K562 (cell line): ENCODE measurements around the gene A1CF. TPM values are rescaled to one million over a fixed set of nuclear protein-coding genes. Genes with fewer than 3 reads are reported as not detected.

ENCODE experiments used
- ATAC-seq: fragments of 200-7000 bp; cut with Tn5 transposase; 3 replicates; pipeline ENCODE4 v1.9.1; 2020; ENCODE audit warnings: moderate library complexity
- BruUV-seq: library from RNA; stranded (reverse); fragments of 400-500 nt; replicated peaks from 2 replicates; lab custom pipeline; 2021; lab: Mats Ljungman, UMichigan
- CTCF ChIA-PET: fragments of 300-600 bp; formaldehyde crosslinking; extraction: SDS; loops from one replicate; lab custom pipeline; 2021; ENCODE audit warnings: low intra/inter-chr PET ratio; lab: Yijun Ruan, JAX
- POLR2A ChIA-PET: fragments of 300-600, 350-650 bp; sonication (Branson Sonifier 250); formaldehyde crosslinking; extraction: SDS; loops from one replicate; lab custom pipeline; 2021; ENCODE audit warnings: antibody characterized with exemption, inconsistent platforms; lab: Yijun Ruan, JAX
- DNase-seq, 4 experiments: peaks; one replicate each; pipeline versions ENCODE4 v3.0.0 to v3.0.0-alpha.2; 2011 to 2018; ENCODE audit warnings: low spot score in 3 of 4, mixed read lengths in 3 of 4; ENCODE audit errors: extremely low read depth in 1 of 4
- FAIRE-seq: peaks from 2 replicates; lab custom pipeline; 2011; peaks lifted over from hg19 to GRCh38; lab: Jason Lieb, UNC
- H2AFZ ChIP-seq: 2 replicates; pipeline ENCODE4 v1.6.0; 2011; ENCODE audit warnings: low read depth, low read length, control low read depth, inconsistent platforms
- H3K27ac ChIP-seq: fragments of 200-600 bp; 3 replicates; pipeline ENCODE4 v1.8.0; 2011; ENCODE audit warnings: low read depth, mild to moderate bottlenecking, control low read depth, inconsistent platforms, low read length, moderate library complexity, mixed read lengths; ENCODE audit errors: extremely low read depth
- H3K27me3 ChIP-seq, 2 experiments: fragments of 300-600 bp in 1 of 2; 2 replicates in 1 of 2; 3 replicates in 1 of 2; pipeline versions ENCODE4 v1.6.0 to v1.8.0; 2011; ENCODE audit warnings: inconsistent platforms in 2 of 2, low read length in 2 of 2, mild to moderate bottlenecking in 1 of 2, mixed read lengths in 1 of 2, moderate library complexity in 1 of 2; ENCODE audit not compliant: control insufficient read depth in 2 of 2, insufficient read depth in 2 of 2
- H3K36me3 ChIP-seq: fragments of 300-600 bp; 3 replicates; pipeline ENCODE4 v1.8.0; 2011; ENCODE audit warnings: mild to moderate bottlenecking, low read length, inconsistent platforms; ENCODE audit not compliant: control insufficient read depth, insufficient read depth
- H3K4me1 ChIP-seq, 2 experiments: fragments of 200-600 bp in 1 of 2; replicated peaks in 1 of 2; 2 replicates in 1 of 2; 3 replicates in 1 of 2; pipeline versions ENCODE4 v1.5.1 to v1.8.0; 2011; ENCODE audit warnings: inconsistent platforms in 2 of 2, low read length in 2 of 2, mild to moderate bottlenecking in 1 of 2, mixed read lengths in 1 of 2, moderate library complexity in 1 of 2; ENCODE audit not compliant: control insufficient read depth in 2 of 2, insufficient read depth in 2 of 2
- H3K4me2 ChIP-seq: 2 replicates; pipeline ENCODE4 v1.6.1; 2011; ENCODE audit warnings: low read length, control low read depth, inconsistent platforms, mixed read lengths; ENCODE audit not compliant: insufficient read depth
- H3K4me3 ChIP-seq: fragments of 200-600 bp; sonication (generic), shearing (Covaris generic); 2 replicates; pipeline ENCODE4 v1.5.1; 2016; ENCODE audit warnings: control low read depth, inconsistent platforms
- H3K79me2 ChIP-seq: fragments of 200-600 bp; 3 replicates; pipeline ENCODE4 v1.8.0; 2011; ENCODE audit warnings: low read length, inconsistent platforms; ENCODE audit not compliant: control insufficient read depth, insufficient read depth
- H3K9ac ChIP-seq, 2 experiments: 2 replicates each; pipeline versions ENCODE4 v1.6.0 to v1.6.1; 2011; ENCODE audit warnings: low read depth in 2 of 2, low read length in 2 of 2, control low read depth in 1 of 2, inconsistent platforms in 1 of 2, mild to moderate bottlenecking in 1 of 2, mixed read lengths in 1 of 2; ENCODE audit not compliant: insufficient read depth in 1 of 2
- H3K9me1 ChIP-seq: one replicate; pipeline ENCODE4 v1.6.0; 2011; ENCODE audit warnings: inconsistent platforms, mild to moderate bottlenecking, low read length, moderate library complexity; ENCODE audit not compliant: control insufficient read depth, insufficient read depth
- H3K9me3 ChIP-seq: replicated peaks from 2 replicates; pipeline ENCODE4 v1.5.1; 2011; ENCODE audit warnings: low read depth, low read length, inconsistent platforms; ENCODE audit not compliant: control insufficient read depth, insufficient read depth
- H4K20me1 ChIP-seq: replicated peaks from 2 replicates; pipeline ENCODE4 v1.6.1; 2011; ENCODE audit warnings: low read length, inconsistent platforms, mixed read lengths; ENCODE audit not compliant: control insufficient read depth, insufficient read depth
- DDX20 ChIP-seq: fragments of 450-650 bp; IDR thresholded peaks from 2 replicates; pipeline ENCODE4 v1.6.1; 2016; ENCODE audit warnings: missing genetic modification characterization, low read depth, mild to moderate bottlenecking, missing compliant biosample characterization, moderate library complexity
- ILK ChIP-seq: fragments of 450-650 bp; IDR thresholded peaks from 2 replicates; pipeline ENCODE4 v1.6.1; 2016; ENCODE audit warnings: missing genetic modification characterization, low read depth, mild to moderate bottlenecking, missing compliant biosample characterization, moderate library complexity, borderline replicate concordance
- MAFF ChIP-seq: IDR thresholded peaks from 2 replicates; pipeline ENCODE4 v1.6.1; 2012; ENCODE audit warnings: low read length, improper control_type of control experiment
- RBM25 ChIP-seq: fragments of 200-400 bp; formaldehyde crosslinking; IDR thresholded peaks from 2 replicates; pipeline ENCODE4 v1.6.1; 2018; ENCODE audit warnings: low read length, low read depth, moderate library complexity; ENCODE audit not compliant: severe bottlenecking
- SMAD1 ChIP-seq: fragments of 150-350 bp; IDR thresholded peaks from 2 replicates; pipeline ENCODE4 v1.6.1; 2014; ENCODE audit warnings: low read length, low read depth; ENCODE audit not compliant: partially characterized antibody
- SMARCA5 ChIP-seq: fragments of 450-650 bp; IDR thresholded peaks from 2 replicates; pipeline ENCODE4 v1.6.1; 2016
- SMC3 ChIP-seq: conservative IDR thresholded peaks from 2 replicates; pipeline ENCODE4 v1.6.1; 2011; ENCODE audit warnings: low read depth, low read length, improper control_type of control experiment; ENCODE audit not compliant: insufficient read depth
- SRF ChIP-seq, 2 experiments: fragments of 250-450, 450-650 bp in 1 of 2; sonication (Bioruptor Pico) in 1 of 2; sonication (generic) in 1 of 2; formaldehyde crosslinking; IDR thresholded peaks; 2 replicates each; pipeline versions ENCODE4 v1.5.0 to v1.5.1; 2020 to 2022; ENCODE audit warnings: mild to moderate bottlenecking in 1 of 2, missing genetic modification reagents in 1 of 2
- SRSF3 ChIP-seq: fragments of 200-400 bp; formaldehyde crosslinking; IDR thresholded peaks from 2 replicates; pipeline ENCODE4 v1.6.1; 2016; ENCODE audit warnings: mild to moderate bottlenecking, low read length, moderate library complexity; ENCODE audit not compliant: insufficient read depth
- SRSF7 ChIP-seq: fragments of 200-400 bp; formaldehyde crosslinking; optimal IDR thresholded peaks from 2 replicates; pipeline ENCODE3; 2017; ENCODE audit warnings: mild to moderate bottlenecking, low read depth, low read length
- TFAM ChIP-seq: fragments of 250-450 bp; sonication (Bioruptor Pico); conservative IDR thresholded peaks from 2 replicates; pipeline ENCODE4 v1.5.0; 2021; ENCODE audit warnings: mild to moderate bottlenecking, moderate library complexity
- ZBTB7A ChIP-seq: IDR thresholded peaks from 2 replicates; pipeline ENCODE4 v1.6.1; 2011; ENCODE audit warnings: low read depth, mild to moderate bottlenecking, low read length, moderate library complexity, borderline replicate concordance; ENCODE audit not compliant: control insufficient read depth
- ZBTB8A ChIP-seq: fragments of 450-650 bp; IDR thresholded peaks from 2 replicates; pipeline ENCODE4 v1.6.1; 2018; ENCODE audit warnings: mild to moderate bottlenecking, moderate library complexity; ENCODE audit not compliant: partially characterized antibody
- ZKSCAN3 ChIP-seq: fragments of 250-450 bp; sonication (Bioruptor Pico); IDR thresholded peaks from 2 replicates; pipeline ENCODE4 v1.4.0; 2020
- ZNF175 ChIP-seq: fragments of 200-800 bp; sonication (Bioruptor generic); IDR thresholded peaks from 2 replicates; pipeline ENCODE4 v1.6.1; 2016; ENCODE audit warnings: low read depth, mild to moderate bottlenecking, missing genetic modification characterization, missing compliant biosample characterization
- ZNF232 ChIP-seq: sonication (generic); formaldehyde crosslinking; IDR thresholded peaks from 2 replicates; pipeline ENCODE4 v1.8.0; 2022; ENCODE audit warnings: mild to moderate bottlenecking, missing genetic modification reagents
- ZNF830 ChIP-seq: fragments of 250-450 bp; sonication (Bioruptor Pico); IDR thresholded peaks from 2 replicates; pipeline ENCODE4 v1.5.0; 2021; ENCODE audit warnings: mild to moderate bottlenecking
- WGBS: fragments of 100-300 bp; shearing (Covaris generic); methylation state at CpG from one replicate; pipeline ENCODE4 v1.1.6; 2016; ENCODE audit warnings: low coverage, mixed read lengths; ENCODE audit not compliant: insufficient coverage; ENCODE audit errors: missing lambda C conversion rate; 5-methylcytosine and 5-hydroxymethylcytosine counted together
- in situ Hi-C: fragments of 300-500 bp; cut with MboI; formaldehyde crosslinking; loops from 4 replicates; pipeline ENCODE4 v1.15.0; 2018; ENCODE audit warnings: inconsistent platforms, mixed read lengths
- intact Hi-C: fragments of 100-400 bp; cut with micrococcal nuclease; formaldehyde crosslinking; loops from 2 replicates; pipeline ENCODE4 v1.14.2; 2022
- polyA plus RNA-seq, 8 experiments: library from polyadenylated mRNA; depleted of rRNA in 4 of 8; stranded (reverse) in 5 of 8; unstranded in 3 of 8; fragments of >200 nt; fragmentation: Nextera tagmentation in 2 of 8; fragmentation: Illumina TruSeq in 1 of 8; extraction: Ambion mirVana in 2 of 8; extraction: Trizol in 1 of 8; gene quantifications; 2 replicates each; pipeline versions ENCODE4 v1.2.1 to v1.2.3, GENCODE V29; 2011 to 2014; ENCODE audit warnings: inconsistent platforms in 1 of 8, missing spikeins in 1 of 8
- total RNA-seq, 7 experiments: library from RNA; depleted of rRNA in 6 of 7; stranded (reverse); fragments of >200 nt in 6 of 7; fragmentation: Illumina TruSeq in 2 of 7; extraction: Trizol in 2 of 7; gene quantifications; 2 replicates each; pipeline versions ENCODE4 v1.2.1 to v1.2.3, GENCODE V29; 2011 to 2021; ENCODE audit warnings: low replicate concordance in 1 of 7

Gene A1CF
- total and polyA plus RNA-seq, 9 of the 15 experiments (the other 6 are each of a cell fraction or from before 2014, with no cell fraction given): 0.11 TPM; not detected in 8

DNA sequence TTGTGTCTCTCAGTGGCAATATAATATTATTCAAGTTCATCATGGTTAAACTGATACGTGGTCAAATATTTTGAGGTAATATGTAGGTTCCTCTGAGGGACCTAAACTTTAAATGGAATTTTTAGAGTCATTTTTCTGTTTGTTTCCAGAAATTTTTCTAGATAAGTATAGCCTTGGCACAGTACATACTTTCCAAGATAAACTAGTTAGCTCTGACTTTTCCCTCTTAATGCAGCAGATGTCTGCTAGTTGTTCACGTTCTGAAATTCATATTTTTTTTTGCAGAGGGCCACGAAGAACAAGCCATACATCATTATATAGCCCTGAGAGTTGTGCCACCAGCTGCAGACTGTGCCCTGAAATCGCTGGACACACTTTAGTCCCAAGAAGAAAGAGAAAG is 61.6 kb downstream of the A1CF start:
- POLR2A ChIA-PET: no interaction called here
- no peak overlapping the region for H3K4me2 ChIP-seq
- H3K4me1 ChIP-seq: no peaks in the 10 kb centered on the region
- no peaks in the 10 kb centered on the region for H3K36me3 ChIP-seq
- no peak overlapping the region for H3K4me3 ChIP-seq
- no peak for DNase-seq
- FAIRE-seq: no peak
- H3K9me1 ChIP-seq: no peaks in the 10 kb centered on the region
- no peak overlapping the region for H3K27ac ChIP-seq
- no peak for ATAC-seq
- H2AFZ ChIP-seq: no peak overlapping the region
- CTCF ChIA-PET: no interaction called here
- intact Hi-C loops: no loop called here
- H3K9ac ChIP-seq: no peak overlapping the region
- in situ Hi-C loops: no loop called here
- BruUV-seq: no TSS peak
- H3K79me2 ChIP-seq: no peaks in the 10 kb centered on the region
- H3K9me3 ChIP-seq: no peaks in the 10 kb centered on the region
- WGBS: 0% methylated on average over 4 of the region's 4 CpGs
- H4K20me1 ChIP-seq: no peaks in the 10 kb centered on the region
- no peak for TF ChIP-seq SMAD1
- TF ChIP-seq ZNF175 (CRISPR knock-in tag): no peak
- no peak for TF ChIP-seq ZBTB7A
- no peak for TF ChIP-seq ZKSCAN3 (CRISPR knock-in tag)
- no peak for TF ChIP-seq ZNF232 (CRISPR knock-in tag)
- TF ChIP-seq ZBTB8A: no peak
- TF ChIP-seq SRSF3: no peak
- TF ChIP-seq SRSF7: no peak
- TF ChIP-seq RBM25: no peak
- no peak for TF ChIP-seq MAFF
- TF ChIP-seq SRF (CRISPR knock-in tag; IDR thresholded peaks at IDR 0.05): no peak
- no peak for TF ChIP-seq SMC3
- TF ChIP-seq DDX20: no peak
- TF ChIP-seq ILK (tag): no peak
- no peak for TF ChIP-seq ZNF830 (CRISPR knock-in tag)
- no peak for TF ChIP-seq SMARCA5
- TF ChIP-seq TFAM (CRISPR knock-in tag): no peak
- H3K27me3 ChIP-seq: no peaks in the 10 kb centered on the region
